ENCODE data around the gene MSTO1. TPM values are rescaled to one million over a fixed set of nuclear protein-coding genes. Genes with fewer than 3 reads are reported as not detected.
"Not testable (repeated sequence)": the region's sequence is repeated elsewhere in the genome, so short reads cannot be mapped to it uniquely, and the experiment has no call there.

The MSTO1 gene
- 32.4 and 59.4 TPM in 2 replicates for total RNA-seq (2014; rRNA removed; shearing (Covaris generic); ENCODE audit: low replicate concordance)

- no peaks in the 10 kb centered on the region for H3K27me3 ChIP-seq
- H3K9me3 ChIP-seq: no peaks in the 10 kb centered on the region
- peak; percentile 99 for DNase-seq
- peaks cover 14% of the 10 kb centered on the region for H3K36me3 ChIP-seq
- H3K4me3 ChIP-seq: peak within 1 kb of the TSS; percentile 59
These were observed at the start of gene MSTO1 for GRCh38 chr1:155609515-155610256. MSTO1 (plus strand) TSS chr1:155610218; CDS start chr1:155610249, 31 bp downstream.

GRCh38 chr1:155561779-155562580 is 48.0 kb upstream of the MSTO1 start:
- H3K4me3 ChIP-seq: peak overlapping the region; percentile 92
- peaks cover 17% of the 10 kb centered on the region for H3K36me3 ChIP-seq
- not testable (repeated sequence) for H3K9me3 ChIP-seq, H3K27me3 ChIP-seq
- peak; percentile 20 for DNase-seq

DNA sequence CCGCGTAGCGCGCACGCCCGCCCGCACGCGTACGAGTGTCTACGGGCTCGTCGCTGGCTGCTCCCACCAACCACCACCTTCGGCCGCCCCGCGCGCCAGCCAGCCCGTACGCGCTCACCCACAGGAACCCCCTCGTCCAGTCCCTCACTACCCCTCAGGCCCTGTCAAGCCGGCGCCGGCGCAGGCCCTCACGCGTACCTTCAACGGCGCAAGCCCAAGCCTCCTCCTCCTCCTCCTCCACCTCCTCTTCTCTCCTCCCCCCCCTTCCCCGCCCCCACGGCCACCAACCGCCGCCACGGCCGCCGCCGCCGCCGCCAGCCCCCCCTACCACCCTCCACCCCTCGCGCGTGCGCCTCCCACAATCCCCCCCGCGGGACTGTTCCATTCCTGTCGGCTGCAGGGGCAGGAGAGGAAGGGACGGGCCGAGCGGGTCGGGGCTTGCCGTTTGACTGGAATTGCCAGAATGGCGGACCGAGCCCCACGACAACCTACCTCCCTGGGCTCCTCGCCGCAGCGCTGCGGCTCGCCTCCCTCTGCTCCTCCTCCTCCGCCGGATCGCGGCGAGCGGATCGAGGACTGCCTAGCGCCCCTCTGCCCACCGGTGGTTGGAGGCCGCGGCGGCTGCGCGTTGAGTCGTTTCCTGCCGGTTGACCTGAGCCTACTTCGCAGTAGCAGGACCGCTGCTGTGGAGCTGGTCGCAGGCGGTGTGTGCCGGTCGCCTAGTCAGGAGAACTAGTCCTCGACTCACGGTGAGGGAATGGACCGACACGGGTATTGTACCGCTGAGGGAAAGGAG is 47.2 kb upstream of the MSTO1 start, which contains the start of gene ASH1L:
Gene ASH1L, minus strand, starts transcription at position 223 of the 796 bp plus-strand sequence. CDS start 41,284 bp downstream, outside the sequence.
- Histone ChIP-seq H3K9me3 (no peaks in the 10 kb centered on the region), H3K4me3 (peak within 1 kb of the TSS; percentile 92), H3K36me3 (peaks cover 21% of the 10 kb centered on the region), H3K27me3 (no peaks in the 10 kb centered on the region)
- peak; percentile 96 for DNase-seq

DNA sequence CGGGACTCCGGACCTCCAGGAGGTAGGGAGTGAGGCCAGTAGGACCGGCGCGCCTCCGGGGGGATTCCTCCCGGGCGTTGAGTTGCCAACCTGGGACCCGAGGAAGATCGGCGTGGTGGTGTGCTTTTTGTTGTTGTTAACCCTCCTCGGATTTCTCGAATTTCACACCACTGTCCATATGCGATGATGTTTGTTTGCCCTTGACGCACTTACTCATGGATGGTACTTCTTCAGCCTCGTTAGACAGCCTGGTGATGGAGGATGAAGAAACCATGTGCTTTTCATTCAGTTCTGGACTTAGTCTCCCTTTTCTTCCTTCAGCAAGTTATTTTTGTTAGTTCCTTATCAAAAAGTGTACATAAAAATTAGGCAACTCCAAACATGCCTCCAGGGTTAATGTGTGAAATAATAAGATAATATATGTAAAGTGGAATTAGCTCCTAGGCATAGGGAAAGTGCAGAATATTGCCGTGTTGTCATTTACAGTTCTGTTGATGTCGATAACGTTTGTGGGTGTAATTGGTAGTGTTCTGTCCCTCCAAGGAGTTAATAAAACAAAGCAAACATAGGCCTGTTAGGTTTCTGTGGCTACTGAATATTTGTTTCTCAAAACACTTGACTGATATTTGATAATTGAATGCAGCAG is 46.5 kb upstream of the MSTO1 start:
- H3K9me3 ChIP-seq, DNase-seq, H3K27me3 ChIP-seq: not testable (repeated sequence)
- Histone ChIP-seq H3K36me3 (peaks cover 21% of the 10 kb centered on the region), H3K4me3 (peak overlapping the region; percentile 92)

GRCh38 chr1:155569988-155570592 is 39.9 kb upstream of the MSTO1 start:
- H3K27me3 ChIP-seq: no peaks in the 10 kb centered on the region; the same call in 1 of the 2 replicates
- no peak for DNase-seq
- peaks cover 33% of the 10 kb centered on the region for H3K36me3 ChIP-seq
- H3K9me3 ChIP-seq: no peaks in the 10 kb centered on the region
- H3K4me3 ChIP-seq: no peak overlapping the region

GRCh38 chr1:155570593-155570990 is 39.4 kb upstream of the MSTO1 start:
- Histone ChIP-seq H3K36me3 (peaks cover 29% of the 10 kb centered on the region), H3K4me3 (no peak overlapping the region), H3K27me3 (no peaks in the 10 kb centered on the region; the same call in 1 of the 2 replicates), H3K9me3 (no peaks in the 10 kb centered on the region)
- no peak for DNase-seq

- DNase-seq: no peak
- no peaks in the 10 kb centered on the region; the same call in 1 of the 2 replicates for H3K27me3 ChIP-seq
- no peak overlapping the region for H3K4me3 ChIP-seq
- H3K36me3 ChIP-seq: peaks cover 21% of the 10 kb centered on the region
- H3K9me3 ChIP-seq: no peaks in the 10 kb centered on the region
These were observed 35.9 kb upstream of the MSTO1 start for GRCh38 chr1:155574077-155574476.

DNA sequence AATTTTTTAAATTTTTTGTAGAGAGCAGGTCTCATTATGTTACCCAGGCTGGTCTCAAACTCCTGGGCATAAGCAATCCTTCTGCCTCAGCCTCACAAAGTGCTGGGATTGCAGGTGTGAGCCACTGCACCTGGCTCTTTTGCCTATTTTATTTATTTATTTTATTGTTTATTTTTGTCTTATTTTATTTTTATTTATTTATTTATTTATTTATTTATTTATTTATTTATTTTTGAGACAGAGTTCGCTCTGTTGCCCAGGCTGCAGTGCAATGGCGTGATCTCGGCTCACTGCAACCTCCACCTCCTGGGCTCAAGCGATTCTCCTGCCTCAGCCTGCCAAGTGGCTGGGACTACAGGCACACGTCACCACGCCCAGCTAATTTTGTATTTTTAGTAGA is 34.4 kb upstream of the MSTO1 start:
- peaks cover 12% of the 10 kb centered on the region for H3K36me3 ChIP-seq
- H3K27me3 ChIP-seq, DNase-seq, H3K4me3 ChIP-seq, H3K9me3 ChIP-seq: not testable (repeated sequence)

- not testable (repeated sequence) for H3K36me3 ChIP-seq, H3K27me3 ChIP-seq, H3K9me3 ChIP-seq, H3K4me3 ChIP-seq, DNase-seq
These were observed 26.2 kb upstream of the MSTO1 start for GRCh38 chr1:155583846-155584245.

GRCh38 chr1:155589282-155589681 is 20.7 kb upstream of the MSTO1 start:
- not testable (repeated sequence) for H3K4me3 ChIP-seq, H3K9me3 ChIP-seq, H3K36me3 ChIP-seq, H3K27me3 ChIP-seq, DNase-seq

DNA sequence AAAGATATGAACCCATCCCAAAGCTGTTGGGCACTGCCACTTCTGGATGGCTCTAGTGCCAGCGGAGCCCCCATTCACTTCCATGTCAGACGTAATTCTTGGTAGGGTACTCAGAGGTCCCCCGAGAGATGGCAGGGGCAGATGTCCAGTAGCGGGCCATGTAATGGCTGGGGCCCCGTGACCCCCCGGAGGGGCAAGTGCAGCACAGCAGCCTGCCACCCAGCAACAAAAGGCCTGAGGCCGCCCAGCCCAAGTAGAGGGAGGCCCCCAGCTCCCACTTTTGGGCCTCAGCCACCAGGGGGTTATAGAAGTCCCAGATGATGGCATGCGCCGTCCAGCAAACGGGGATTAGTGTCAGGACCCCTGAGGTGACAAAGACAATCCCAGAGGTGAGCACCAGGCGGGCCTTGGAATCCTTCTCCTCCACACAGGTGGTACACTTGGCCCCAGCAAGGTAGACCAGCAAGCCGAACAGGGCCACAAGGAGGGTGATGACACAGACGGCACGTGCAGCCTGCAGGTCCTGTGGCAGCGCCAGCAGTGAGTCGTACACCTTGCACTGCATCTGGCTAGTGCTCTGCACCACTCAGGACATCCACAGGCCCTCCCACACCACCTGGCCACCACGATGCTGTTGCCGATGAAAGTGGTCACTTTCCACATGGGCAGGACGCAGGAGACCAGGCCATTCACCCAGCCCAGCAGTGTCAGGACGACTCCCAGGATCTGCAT is 19.3 kb upstream of the MSTO1 start:
- not testable (repeated sequence) for H3K27me3 ChIP-seq, DNase-seq, H3K9me3 ChIP-seq, H3K4me3 ChIP-seq, H3K36me3 ChIP-seq

DNA sequence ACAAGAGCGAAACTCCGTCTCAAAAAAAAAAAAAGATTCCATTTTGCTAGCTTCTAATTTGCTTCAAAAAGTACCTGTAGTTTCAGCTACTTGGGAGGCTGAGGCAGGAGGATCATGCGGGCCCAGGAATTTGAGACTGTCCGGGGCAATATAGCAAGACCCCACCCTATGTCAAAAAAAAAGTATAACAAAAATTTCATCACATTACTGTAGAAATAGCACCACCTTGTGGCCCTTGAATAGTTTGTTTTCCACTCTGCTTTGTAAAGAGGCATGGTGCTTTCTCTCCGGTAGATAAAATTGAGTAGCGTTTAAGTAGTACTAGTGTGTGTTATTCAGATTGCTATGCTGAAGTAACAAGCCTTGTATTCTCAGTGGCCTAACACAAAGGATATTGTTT is 18.2 kb upstream of the MSTO1 start:
- Histone ChIP-seq H3K4me3 (no peak overlapping the region), H3K27me3 (no peaks in the 10 kb centered on the region), H3K9me3 (no peaks in the 10 kb centered on the region), H3K36me3 (peaks cover 6% of the 10 kb centered on the region; the same call in 1 of the 2 replicates)
- DNase-seq: no peak

GRCh38 chr1:155595877-155596474 is 14.0 kb upstream of the MSTO1 start:
- not testable (repeated sequence) for H3K4me3 ChIP-seq, H3K36me3 ChIP-seq, DNase-seq, H3K9me3 ChIP-seq, H3K27me3 ChIP-seq

- H3K9me3 ChIP-seq: no peaks in the 10 kb centered on the region
- DNase-seq: no peak
- no peaks in the 10 kb centered on the region for H3K36me3 ChIP-seq
- H3K4me3 ChIP-seq: no peak overlapping the region
- no peaks in the 10 kb centered on the region for H3K27me3 ChIP-seq
These were observed 13.2 kb upstream of the MSTO1 start for GRCh38 chr1:155596864-155597263.

GRCh38 chr1:155598842-155599331 is 11.1 kb upstream of the MSTO1 start:
- Histone ChIP-seq H3K36me3 (no peaks in the 10 kb centered on the region), H3K9me3 (no peaks in the 10 kb centered on the region), H3K27me3 (no peaks in the 10 kb centered on the region), H3K4me3 (no peak overlapping the region)
- peak; percentile 24 for DNase-seq

Measured in MG63 (cell line).